Measurements from ENCODE around the gene DOCK10. TPM values are rescaled to one million over a fixed set of nuclear protein-coding genes. Genes with fewer than 3 reads are reported as not detected.
"Not testable (repeated sequence)": the region's sequence is repeated elsewhere in the genome, so short reads cannot be mapped to it uniquely, and the experiment has no call there.

Gene DOCK10
- polyA plus RNA-seq, 4 donors = 2.3 to 6.8 (median 3.5) TPM

DNA sequence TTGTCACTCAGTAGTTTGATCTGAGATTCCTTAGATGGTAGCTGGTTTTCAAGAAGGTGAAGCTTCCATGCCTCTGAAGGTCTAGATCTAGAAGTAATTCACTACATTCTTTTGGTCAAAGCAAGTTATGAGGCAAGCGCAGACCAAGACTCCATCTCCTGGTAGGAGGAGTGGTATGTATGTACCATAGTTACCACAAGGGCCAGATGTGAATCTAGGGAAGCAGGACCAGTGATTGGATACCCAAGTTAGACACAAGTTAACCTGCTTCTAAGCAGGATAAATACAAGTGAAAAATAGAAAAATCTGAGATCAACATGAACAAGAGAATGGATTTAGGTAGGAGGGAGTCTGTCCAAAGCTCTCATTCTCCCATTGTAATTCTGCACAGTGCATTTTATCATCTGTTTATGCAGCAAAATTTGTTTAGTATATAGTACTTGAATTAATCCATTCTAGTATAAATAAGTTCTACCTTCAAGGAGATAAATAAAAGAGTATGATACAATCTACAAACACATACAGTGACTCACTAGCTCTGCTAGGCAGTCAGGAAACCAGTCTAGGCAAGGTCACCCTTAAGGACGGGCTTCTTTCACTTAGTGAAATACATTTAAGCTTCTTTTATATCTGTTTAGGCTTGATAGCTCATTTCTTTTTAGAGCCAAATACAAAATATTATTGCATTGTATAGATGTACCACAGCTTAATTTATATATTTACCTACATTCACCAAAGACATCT, 14.2 kb upstream of the DOCK10 start:
- H3K36me3 ChIP-seq (ENCODE audit: control insufficient read depth in 3 of 3, insufficient read depth in 2 of 3, low read depth in 1 of 3, low read length in 3 of 3) = no peaks in the 10 kb centered on the region
- FAIRE-seq = no peak
- no peak overlapping the region for H3K4me3 ChIP-seq (ENCODE audit: low read depth in 1 of 3, low read length in 3 of 3)
- WGBS, 3 donors = 81 to 89% (median 86%) methylated on average over 2 of the region's 2 CpGs
- H3K27me3 ChIP-seq (ENCODE audit: control insufficient read depth in 3 of 3, insufficient read depth in 3 of 3, low read length in 3 of 3) = no peaks in the 10 kb centered on the region
- no peak for DNase-seq
- H3K4me1 ChIP-seq (ENCODE audit: control insufficient read depth in 3 of 3, insufficient read depth in 2 of 3, low read depth in 1 of 3, low read length in 2 of 3) = no peaks in the 10 kb centered on the region
- H3K9me3 ChIP-seq (ENCODE audit: control insufficient read depth in 2 of 2, insufficient read depth in 1 of 2, low read depth in 1 of 2, low read length in 1 of 2) = no peaks in the 10 kb centered on the region
- H3K27ac ChIP-seq (ENCODE audit: low read depth in 1 of 3, low read length in 2 of 3) = no peak overlapping the region

GRCh38 chr2:225055714-225056113, 13.4 kb upstream of the DOCK10 start:
- H3K36me3 ChIP-seq (ENCODE audit: control insufficient read depth in 3 of 3, insufficient read depth in 2 of 3, low read depth in 1 of 3, low read length in 3 of 3) = no peaks in the 10 kb centered on the region
- no peaks in the 10 kb centered on the region for H3K4me1 ChIP-seq (ENCODE audit: control insufficient read depth in 3 of 3, insufficient read depth in 2 of 3, low read depth in 1 of 3, low read length in 2 of 3)
- H3K4me3 ChIP-seq (ENCODE audit: low read depth in 1 of 3, low read length in 3 of 3) = no peak overlapping the region
- H3K9me3 ChIP-seq (ENCODE audit: control insufficient read depth in 2 of 2, insufficient read depth in 1 of 2, low read depth in 1 of 2, low read length in 1 of 2) = no peaks in the 10 kb centered on the region
- DNase-seq (no peak), FAIRE-seq (no peak)
- no peak overlapping the region for H3K27ac ChIP-seq (ENCODE audit: low read depth in 1 of 3, low read length in 2 of 3)
- 83 to 90% (median 88%) methylated on average over 1 of the region's 1 CpG for WGBS, 3 donors
- H3K27me3 ChIP-seq (ENCODE audit: control insufficient read depth in 3 of 3, insufficient read depth in 3 of 3, low read length in 3 of 3) = no peaks in the 10 kb centered on the region

GRCh38 chr2:225052703-225053102, 10.4 kb upstream of the DOCK10 start:
- no peaks in the 10 kb centered on the region for H3K4me1 ChIP-seq (ENCODE audit: control insufficient read depth in 3 of 3, insufficient read depth in 2 of 3, low read depth in 1 of 3, low read length in 2 of 3)
- no peaks in the 10 kb centered on the region for H3K27me3 ChIP-seq (ENCODE audit: control insufficient read depth in 3 of 3, insufficient read depth in 3 of 3, low read length in 3 of 3)
- FAIRE-seq (no peak), DNase-seq (peak in 1 of 2 donors; percentile 52)
- H3K9me3 ChIP-seq (ENCODE audit: control insufficient read depth in 2 of 2, insufficient read depth in 1 of 2, low read depth in 1 of 2, low read length in 1 of 2) = no peaks in the 10 kb centered on the region
- no peak overlapping the region for H3K27ac ChIP-seq (ENCODE audit: low read depth in 1 of 3, low read length in 2 of 3)
- H3K4me3 ChIP-seq (ENCODE audit: low read depth in 1 of 3, low read length in 3 of 3) = no peak overlapping the region
- H3K36me3 ChIP-seq (ENCODE audit: control insufficient read depth in 3 of 3, insufficient read depth in 2 of 3, low read depth in 1 of 3, low read length in 3 of 3) = no peaks in the 10 kb centered on the region

GRCh38 chr2:225047502-225047901, 5.2 kb upstream of the DOCK10 start:
- not testable (repeated sequence) for FAIRE-seq; H3K27ac ChIP-seq (ENCODE audit: low read depth in 1 of 3, low read length in 2 of 3); H3K4me3 ChIP-seq (ENCODE audit: low read depth in 1 of 3, low read length in 3 of 3); DNase-seq; H3K9me3 ChIP-seq (ENCODE audit: control insufficient read depth in 2 of 2, insufficient read depth in 1 of 2, low read depth in 1 of 2, low read length in 1 of 2); H3K36me3 ChIP-seq (ENCODE audit: control insufficient read depth in 3 of 3, insufficient read depth in 2 of 3, low read depth in 1 of 3, low read length in 3 of 3); H3K4me1 ChIP-seq (ENCODE audit: control insufficient read depth in 3 of 3, insufficient read depth in 2 of 3, low read depth in 1 of 3, low read length in 2 of 3)
- H3K27me3 ChIP-seq (ENCODE audit: control insufficient read depth in 3 of 3, insufficient read depth in 3 of 3, low read length in 3 of 3) = peaks cover 0 to 20% (median 0%) of the 10 kb centered on the region in 3 donors
- WGBS, 3 donors = 80 to 89% (median 83%) methylated on average over 4 of the region's 4 CpGs

GRCh38 chr2:225042800-225043167, 516 bp upstream of the DOCK10 start:
- H3K27me3 ChIP-seq (ENCODE audit: control insufficient read depth in 3 of 3, insufficient read depth in 3 of 3, low read length in 3 of 3) = peaks cover 0 to 38% (median 3%) of the 10 kb centered on the region in 3 donors
- DNase-seq = no peak
- H3K27ac ChIP-seq (ENCODE audit: low read depth in 1 of 3, low read length in 2 of 3) = peak overlapping the region in 1 of 3 donors; percentile 38

DNA sequence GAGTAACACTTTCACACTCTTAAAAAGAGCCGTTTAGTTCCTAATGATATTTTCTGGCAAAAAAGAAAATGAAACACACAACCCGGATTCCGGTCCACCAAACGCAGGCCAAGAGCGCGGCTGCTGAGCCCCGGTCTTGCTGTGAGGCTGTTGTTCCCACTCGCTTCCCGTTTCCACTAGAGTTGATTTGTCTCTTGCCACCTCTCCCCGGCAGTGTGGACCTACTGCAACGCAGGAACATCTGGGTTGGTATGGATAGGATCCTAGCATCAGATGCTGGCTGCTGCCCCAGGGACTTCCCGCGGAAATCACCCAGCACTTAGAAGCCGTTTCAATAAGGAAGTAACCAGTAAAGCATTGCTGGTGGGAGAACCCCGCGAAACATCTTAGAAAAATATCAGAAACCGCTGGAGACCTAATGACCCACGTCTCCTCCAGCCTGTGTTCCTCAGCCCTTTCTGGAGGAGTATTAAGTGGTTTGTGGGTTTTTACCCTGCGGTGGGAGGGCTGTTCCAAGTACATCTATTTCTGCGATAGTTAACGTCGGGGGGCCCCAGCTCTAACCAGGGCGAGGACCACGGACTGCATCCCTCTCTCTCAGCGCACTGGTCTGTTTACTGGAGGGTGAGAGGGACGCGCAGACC, 939 bp downstream of the DOCK10 start:
- Histone ChIP-seq H3K27me3 (ENCODE audit: control insufficient read depth in 3 of 3, insufficient read depth in 3 of 3, low read length in 3 of 3) (peaks cover 0 to 38% (median 3%) of the 10 kb centered on the region in 3 donors), H3K4me1 (ENCODE audit: control insufficient read depth in 3 of 3, insufficient read depth in 2 of 3, low read depth in 1 of 3, low read length in 2 of 3) (peaks cover 0 to 8% (median 3%) of the 10 kb centered on the region in 3 donors), H3K4me3 (ENCODE audit: low read depth in 1 of 3, low read length in 3 of 3) (peak overlapping the region; percentile 53 to 80 (median 66)), H3K9me3 (ENCODE audit: control insufficient read depth in 2 of 2, insufficient read depth in 1 of 2, low read depth in 1 of 2, low read length in 1 of 2) (no peaks in the 10 kb centered on the region), H3K27ac (ENCODE audit: low read depth in 1 of 3, low read length in 2 of 3) (peak overlapping the region in 1 of 3 donors; percentile 79), H3K36me3 (ENCODE audit: control insufficient read depth in 3 of 3, insufficient read depth in 2 of 3, low read depth in 1 of 3, low read length in 3 of 3) (no peaks in the 10 kb centered on the region)
- DNase-seq = peak; percentile 30 to 59
- 1% methylated on average over 26 to 27 of the region's 27 CpGs for WGBS, 3 donors
- FAIRE-seq = no peak

More at GRCh38 chr2:225042800-225043167, 516 bp upstream of the DOCK10 start:
- H3K4me3 ChIP-seq (ENCODE audit: low read depth in 1 of 3, low read length in 3 of 3) = peak overlapping the region; percentile 19 to 80 (median 66)
- no peaks in the 10 kb centered on the region for H3K9me3 ChIP-seq (ENCODE audit: control insufficient read depth in 2 of 2, insufficient read depth in 1 of 2, low read depth in 1 of 2, low read length in 1 of 2)
- FAIRE-seq = no peak
- H3K4me1 ChIP-seq (ENCODE audit: control insufficient read depth in 3 of 3, insufficient read depth in 2 of 3, low read depth in 1 of 3, low read length in 2 of 3) = peaks cover 0 to 8% (median 3%) of the 10 kb centered on the region in 3 donors
- H3K36me3 ChIP-seq (ENCODE audit: control insufficient read depth in 3 of 3, insufficient read depth in 2 of 3, low read depth in 1 of 3, low read length in 3 of 3) = no peaks in the 10 kb centered on the region
- WGBS, 3 donors = 21 to 22% (median 21%) methylated on average over 11 to 13 of the region's 13 CpGs

GRCh38 chr2:225040856-225041206, 1.4 kb downstream of the DOCK10 start:
- Histone ChIP-seq H3K4me3 (ENCODE audit: low read depth in 1 of 3, low read length in 3 of 3) (peak overlapping the region; percentile 53 to 80 (median 66)), H3K4me1 (ENCODE audit: control insufficient read depth in 3 of 3, insufficient read depth in 2 of 3, low read depth in 1 of 3, low read length in 2 of 3) (peaks cover 0 to 8% (median 3%) of the 10 kb centered on the region in 3 donors), H3K9me3 (ENCODE audit: control insufficient read depth in 2 of 2, insufficient read depth in 1 of 2, low read depth in 1 of 2, low read length in 1 of 2) (no peaks in the 10 kb centered on the region), H3K27me3 (ENCODE audit: control insufficient read depth in 3 of 3, insufficient read depth in 3 of 3, low read length in 3 of 3) (peaks cover 0 to 38% (median 3%) of the 10 kb centered on the region in 3 donors), H3K27ac (ENCODE audit: low read depth in 1 of 3, low read length in 2 of 3) (peak overlapping the region in 1 of 3 donors; percentile 79), H3K36me3 (ENCODE audit: control insufficient read depth in 3 of 3, insufficient read depth in 2 of 3, low read depth in 1 of 3, low read length in 3 of 3) (no peaks in the 10 kb centered on the region)
- FAIRE-seq = no peak
- WGBS, 3 donors = 4 to 11% (median 7%) methylated on average over 9 of the region's 9 CpGs
- DNase-seq = peak in 1 of 2 donors; percentile 7

DNA sequence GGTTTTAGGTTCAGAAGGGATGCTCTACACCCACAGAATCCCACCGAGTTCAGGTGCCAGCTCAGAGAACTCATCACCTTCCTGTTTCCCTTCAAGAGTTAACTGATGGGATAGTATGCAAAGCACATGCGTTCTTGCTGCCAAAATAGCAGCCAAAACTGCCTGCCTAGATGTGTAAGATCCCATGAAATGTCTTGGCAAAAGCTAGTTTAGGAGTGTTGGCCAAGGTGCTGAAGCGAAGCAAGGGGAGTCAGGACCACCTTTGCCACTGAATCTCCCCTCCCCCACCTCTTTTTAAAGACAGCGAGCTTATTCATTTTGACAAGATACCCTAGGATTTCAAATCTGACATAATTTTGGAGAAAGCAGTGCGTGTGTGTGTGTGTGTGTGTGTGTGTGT, 2.1 kb downstream of the DOCK10 start:
- H3K4me1 ChIP-seq (ENCODE audit: control insufficient read depth in 3 of 3, insufficient read depth in 2 of 3, low read depth in 1 of 3, low read length in 2 of 3) = peaks cover 0 to 8% (median 3%) of the 10 kb centered on the region in 3 donors
- H3K27ac ChIP-seq (ENCODE audit: low read depth in 1 of 3, low read length in 2 of 3) = peak overlapping the region in 1 of 3 donors; percentile 36
- no peak overlapping the region for H3K4me3 ChIP-seq (ENCODE audit: low read depth in 1 of 3, low read length in 3 of 3)
- H3K27me3 ChIP-seq (ENCODE audit: control insufficient read depth in 3 of 3, insufficient read depth in 3 of 3, low read length in 3 of 3) = peaks cover 0 to 38% (median 3%) of the 10 kb centered on the region in 3 donors
- no peaks in the 10 kb centered on the region for H3K36me3 ChIP-seq (ENCODE audit: control insufficient read depth in 3 of 3, insufficient read depth in 2 of 3, low read depth in 1 of 3, low read length in 3 of 3)
- H3K9me3 ChIP-seq (ENCODE audit: control insufficient read depth in 2 of 2, insufficient read depth in 1 of 2, low read depth in 1 of 2, low read length in 1 of 2) = no peaks in the 10 kb centered on the region
- DNase-seq (no peak), FAIRE-seq (no peak)
- WGBS, 3 donors = 71 to 78% (median 75%) methylated on average over 5 of the region's 5 CpGs
